RKO (cell line): ENCODE results near the gene SFMBT1.

Experiments used
- DNase-seq: peaks from one replicate; pipeline ENCODE4 v3.0.0-alpha.2; 2016; ENCODE audit warnings: low spot score

SFMBT1 gene

GRCh38 chr3:52917044-52917443 lies 128.8 kb downstream of the SFMBT1 start:
- DNase-seq, result no peak

DNA sequence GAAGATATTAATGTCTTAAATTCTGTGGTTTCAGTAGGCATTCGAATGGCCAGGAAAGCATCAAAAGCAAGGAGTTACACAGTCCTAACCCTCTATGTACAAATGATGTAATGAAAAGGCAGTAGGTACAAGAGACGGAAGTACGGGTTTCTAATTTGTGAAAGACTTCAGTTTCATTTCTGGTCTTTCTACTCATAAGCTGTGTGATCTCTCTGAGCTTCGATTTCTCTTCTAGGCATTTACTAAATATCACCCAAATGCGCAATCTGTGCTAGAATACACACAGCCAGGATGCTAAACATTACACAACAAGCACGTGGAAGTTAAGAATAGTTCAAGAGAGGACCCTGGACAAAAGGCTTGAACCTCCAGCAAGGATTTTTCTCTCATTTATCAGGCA lies 130.6 kb downstream of the SFMBT1 start:
- no peak for DNase-seq

DNA sequence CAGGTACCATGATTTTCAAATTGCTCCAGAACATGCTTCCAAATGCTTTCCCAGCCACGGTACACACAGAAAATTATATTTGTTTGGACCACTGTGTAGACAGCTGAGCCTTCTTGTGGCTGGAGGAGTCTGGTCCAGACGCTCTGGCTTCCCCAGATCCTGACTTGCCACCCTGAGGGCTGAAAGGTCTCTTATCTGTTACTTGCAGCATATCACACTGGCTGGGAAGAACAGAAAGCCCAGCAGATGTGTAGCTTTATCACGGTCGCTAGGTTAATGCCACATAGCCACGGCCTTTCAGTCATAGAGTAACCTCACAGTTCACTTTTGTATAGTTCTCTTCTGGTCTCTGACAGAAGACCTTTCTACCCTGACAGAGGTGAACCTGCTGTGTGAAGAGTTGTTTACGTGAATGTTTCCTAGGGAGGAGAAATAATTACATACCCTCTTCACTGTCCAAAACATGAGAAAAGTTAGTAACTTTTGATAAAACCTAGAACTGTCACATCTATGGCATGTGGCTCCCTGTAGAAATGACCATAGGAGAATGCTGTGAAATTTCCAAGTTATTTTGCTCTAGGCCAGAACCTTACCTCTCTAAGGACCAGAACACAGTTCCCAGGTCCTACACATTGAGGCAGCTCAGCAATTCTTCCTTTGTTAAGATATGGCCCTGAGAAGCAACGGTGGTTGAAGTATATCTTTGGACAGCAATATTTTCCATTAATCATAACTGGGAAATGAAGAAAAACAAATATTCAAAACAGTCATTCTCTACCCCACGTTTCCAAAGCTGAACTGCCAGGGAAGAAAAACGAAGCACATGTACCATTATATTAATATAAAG lies 132.8 kb downstream of the SFMBT1 start:
- no peak for DNase-seq

- no peak for DNase-seq
Measured at GRCh38 chr3:52910823-52911222, 135.1 kb downstream of the SFMBT1 start.

DNA sequence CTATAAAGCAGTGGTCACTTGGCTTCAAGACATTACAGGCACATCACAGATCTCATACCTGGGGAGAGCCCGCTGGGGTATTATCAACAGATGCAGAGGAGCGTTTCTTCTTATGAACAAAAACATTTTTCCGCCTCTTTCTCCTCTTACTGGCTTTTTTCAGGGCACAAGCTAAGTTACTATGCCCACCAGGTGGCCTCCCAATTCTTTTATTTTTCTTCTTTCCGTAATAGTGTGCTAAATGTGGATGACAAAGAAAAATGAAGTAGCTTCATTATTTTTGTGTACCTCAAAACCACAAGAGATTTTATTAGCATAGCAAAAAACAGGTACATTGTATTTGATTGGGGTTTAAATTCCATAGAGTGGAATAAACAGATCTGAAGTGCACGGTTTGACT lies 138.4 kb downstream of the SFMBT1 start:
- no peak for DNase-seq

GRCh38 chr3:52904552-52904951 lies 141.3 kb downstream of the SFMBT1 start:
- DNase-seq, result no peak

- DNase-seq, result no peak
Measured at GRCh38 chr3:52904000-52904399, 141.9 kb downstream of the SFMBT1 start.

GRCh38 chr3:52897130-52898122 lies 148.4 kb downstream of the SFMBT1 start, which contains the start of gene STIMATE:
Gene STIMATE, minus strand, starts transcription at chr3:52897548. Its CDS starts 98 bp downstream, at chr3:52897450.
- peak; percentile 87 for DNase-seq

GRCh38 chr3:52896613-52897012 lies 149.3 kb downstream of the SFMBT1 start:
- DNase-seq, result no peak

DNA sequence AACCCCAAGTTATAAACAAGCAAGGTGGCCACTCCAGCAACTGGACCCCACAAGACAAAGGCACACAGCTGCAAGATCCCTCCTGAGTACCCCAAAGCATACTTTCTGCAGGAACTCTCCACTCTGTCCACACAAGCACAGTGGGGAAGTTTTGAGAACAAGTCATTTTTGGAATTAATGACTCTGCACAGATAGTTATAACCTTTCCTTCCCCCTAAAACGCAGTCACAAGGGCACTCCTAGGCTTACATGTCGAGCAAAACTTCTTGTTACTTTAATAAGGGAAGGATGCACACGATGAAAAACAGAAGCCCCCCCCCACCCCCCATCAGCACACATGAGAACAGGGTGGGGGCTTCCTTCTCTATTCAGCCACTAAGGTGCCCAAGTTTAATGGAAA lies 149.7 kb downstream of the SFMBT1 start:
- no peak for DNase-seq

- DNase-seq, result no peak
Measured at GRCh38 chr3:52895418-52895817, 150.5 kb downstream of the SFMBT1 start.

DNA sequence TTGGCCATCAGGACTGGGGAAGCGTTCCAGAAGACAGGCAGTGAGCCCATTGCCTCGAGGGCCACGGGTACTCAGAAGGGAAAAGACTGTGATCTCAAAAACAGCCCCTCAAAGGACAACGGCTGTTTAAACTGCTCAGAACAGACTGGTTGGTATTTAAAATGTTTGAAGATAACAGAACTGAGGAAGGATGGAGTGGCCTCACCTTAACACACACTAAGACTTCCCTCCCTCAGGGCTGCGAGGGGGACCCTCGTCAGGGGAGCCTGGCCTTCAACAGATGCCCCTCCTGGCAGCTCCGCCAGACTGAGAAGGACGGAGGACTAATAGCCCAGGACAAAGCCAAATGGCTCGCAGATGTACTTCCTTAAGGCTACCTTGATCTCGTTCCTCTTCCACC lies 151.1 kb downstream of the SFMBT1 start:
- DNase-seq, result no peak

GRCh38 chr3:52893723-52894122 lies 152.2 kb downstream of the SFMBT1 start:
- no peak for DNase-seq

GRCh38 chr3:52892625-52893311 lies 153.1 kb downstream of the SFMBT1 start:
- DNase-seq, result no peak

- DNase-seq, result no peak
Measured at GRCh38 chr3:52892290-52892624, 153.6 kb downstream of the SFMBT1 start.

GRCh38 chr3:52891615-52892081 lies 154.2 kb downstream of the SFMBT1 start:
- no peak for DNase-seq

- no peak for DNase-seq
Measured at GRCh38 chr3:52891164-52891563, 154.7 kb downstream of the SFMBT1 start.

DNA sequence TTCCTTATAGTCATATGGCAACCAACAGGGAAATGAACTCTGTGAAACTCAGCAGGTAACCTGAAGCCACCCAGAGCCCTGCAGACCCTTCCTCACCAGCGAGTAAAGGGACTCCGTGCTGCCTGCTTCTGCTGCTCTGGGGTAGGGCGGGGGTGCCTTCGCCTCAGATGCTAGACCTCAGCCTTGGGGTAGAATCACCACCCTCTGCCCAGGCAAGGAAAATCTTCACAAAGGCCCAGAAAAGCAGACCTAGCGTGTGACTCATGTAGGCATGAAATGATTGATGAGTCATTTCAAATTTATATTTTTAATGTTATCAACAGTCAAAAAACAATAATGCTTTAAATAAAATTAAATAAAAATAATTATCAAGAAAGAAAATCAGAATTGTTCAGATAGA lies 155.1 kb downstream of the SFMBT1 start:
- no peak for DNase-seq

GRCh38 chr3:52889901-52890300 lies 156.0 kb downstream of the SFMBT1 start:
- no peak for DNase-seq

DNA sequence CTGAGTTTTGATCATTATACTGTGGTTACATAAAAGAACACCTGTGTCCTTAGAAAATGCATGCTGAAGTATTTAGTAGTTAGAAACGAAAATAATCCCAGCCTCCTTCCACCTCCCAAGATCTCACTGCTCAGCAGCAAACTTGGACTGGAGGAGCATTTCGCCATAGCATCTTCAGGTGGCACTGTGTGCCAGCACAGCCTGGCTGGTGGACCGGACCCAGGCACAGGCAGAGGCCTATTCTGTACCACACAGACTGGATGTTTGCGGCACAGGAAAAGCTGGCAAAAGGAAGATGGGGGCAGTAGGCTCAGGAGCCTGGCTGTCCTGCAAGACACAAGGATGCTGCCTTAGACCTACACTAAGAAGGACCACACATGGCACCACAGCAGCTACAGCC lies 158.7 kb downstream of the SFMBT1 start:
- DNase-seq, result no peak

- DNase-seq, result no peak
Measured at GRCh38 chr3:52886049-52886730, 159.7 kb downstream of the SFMBT1 start.

DNA sequence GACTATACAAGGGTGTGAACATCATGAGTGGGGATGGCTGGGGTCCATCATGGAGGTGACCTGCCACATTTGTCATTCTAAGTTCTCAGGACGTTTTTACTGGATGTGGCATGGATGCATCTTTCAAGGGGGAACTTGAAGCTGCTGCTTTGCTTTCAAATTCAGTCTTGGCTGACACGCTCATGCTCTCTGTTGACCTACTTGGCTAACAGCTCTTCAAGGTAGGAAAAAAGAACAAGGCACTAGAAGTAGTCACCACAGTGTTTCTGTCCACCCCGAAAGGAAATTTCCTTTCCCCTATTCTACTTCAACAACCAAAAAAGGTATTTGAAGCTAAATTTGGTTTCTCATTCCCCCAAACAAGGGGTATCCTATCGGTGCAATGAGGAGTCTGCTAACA lies 163.5 kb downstream of the SFMBT1 start:
- no peak for DNase-seq
